DMS153 (cell line): ENCODE results near the gene WDR1.

Experiments used
- DNase-seq: peaks from one replicate; lab custom pipeline; 2025; lab: John Stamatoyannopoulos, UW

Gene WDR1, protein sequence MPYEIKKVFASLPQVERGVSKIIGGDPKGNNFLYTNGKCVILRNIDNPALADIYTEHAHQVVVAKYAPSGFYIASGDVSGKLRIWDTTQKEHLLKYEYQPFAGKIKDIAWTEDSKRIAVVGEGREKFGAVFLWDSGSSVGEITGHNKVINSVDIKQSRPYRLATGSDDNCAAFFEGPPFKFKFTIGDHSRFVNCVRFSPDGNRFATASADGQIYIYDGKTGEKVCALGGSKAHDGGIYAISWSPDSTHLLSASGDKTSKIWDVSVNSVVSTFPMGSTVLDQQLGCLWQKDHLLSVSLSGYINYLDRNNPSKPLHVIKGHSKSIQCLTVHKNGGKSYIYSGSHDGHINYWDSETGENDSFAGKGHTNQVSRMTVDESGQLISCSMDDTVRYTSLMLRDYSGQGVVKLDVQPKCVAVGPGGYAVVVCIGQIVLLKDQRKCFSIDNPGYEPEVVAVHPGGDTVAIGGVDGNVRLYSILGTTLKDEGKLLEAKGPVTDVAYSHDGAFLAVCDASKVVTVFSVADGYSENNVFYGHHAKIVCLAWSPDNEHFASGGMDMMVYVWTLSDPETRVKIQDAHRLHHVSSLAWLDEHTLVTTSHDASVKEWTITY

DNA sequence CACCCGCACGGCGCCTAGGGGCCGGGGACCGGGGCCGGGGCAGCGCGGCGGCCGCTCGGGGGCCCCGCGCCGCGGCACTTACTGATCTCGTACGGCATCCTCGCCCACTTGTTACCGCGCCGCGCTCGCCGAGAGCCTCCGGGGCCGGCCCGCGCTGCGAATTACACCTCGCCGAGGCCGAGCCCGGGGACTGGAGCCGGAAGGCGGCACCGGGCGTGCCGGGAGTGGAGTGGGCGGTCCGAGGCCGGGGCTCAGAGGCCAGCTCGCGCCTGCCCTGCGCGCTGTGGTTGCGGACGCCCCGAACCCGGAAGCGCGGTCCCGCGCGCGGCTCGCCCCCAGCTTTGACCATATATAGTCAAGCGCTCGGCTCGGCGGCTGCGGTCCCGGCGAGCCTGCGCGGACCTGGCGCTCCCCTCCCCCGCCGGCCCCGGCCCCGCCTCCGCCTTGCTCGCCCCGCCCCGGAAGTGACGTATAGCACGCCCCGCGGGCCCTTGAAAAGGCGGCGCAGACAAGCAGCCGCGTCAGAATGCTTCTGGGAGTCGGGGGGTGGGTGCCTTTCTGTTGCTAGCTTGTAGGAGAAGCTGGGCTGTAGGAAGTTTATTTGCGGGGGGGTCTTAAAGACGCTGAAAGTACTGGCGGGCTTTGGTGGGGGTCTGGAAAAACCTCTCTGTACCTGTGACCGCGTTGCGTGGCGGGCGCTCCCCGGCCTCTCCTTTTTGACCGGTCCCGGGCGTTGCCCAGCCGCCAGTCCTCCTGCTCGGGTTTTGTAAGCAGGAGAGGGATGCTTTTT, at the start of gene WDR1:
Gene WDR1 (minus strand): TSS at position 231 of the 790 bp plus-strand sequence. CDS start 133 bp downstream, at position 98.
- DNase-seq: peak; percentile 77

DNA sequence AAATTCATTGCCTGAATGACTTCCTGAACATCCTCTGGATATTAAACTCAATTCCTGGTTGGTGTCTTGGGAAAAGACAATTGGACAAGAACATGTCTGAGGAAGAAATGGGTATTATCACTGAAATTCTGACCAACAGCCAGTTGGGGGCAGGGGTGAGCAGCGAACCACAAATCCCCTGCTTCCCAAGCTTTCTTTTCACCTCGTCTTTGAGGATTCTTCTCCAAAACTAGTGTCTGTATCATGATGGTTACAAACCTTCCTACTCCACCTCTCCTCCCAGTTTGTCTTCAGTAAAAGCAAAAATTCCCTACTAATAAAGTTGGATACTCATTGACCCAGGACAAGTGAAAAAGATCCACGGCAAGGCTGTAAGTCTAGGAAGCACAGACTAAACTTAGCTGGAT, 48.3 kb upstream of the WDR1 start:
- DNase-seq: no peak

DNA sequence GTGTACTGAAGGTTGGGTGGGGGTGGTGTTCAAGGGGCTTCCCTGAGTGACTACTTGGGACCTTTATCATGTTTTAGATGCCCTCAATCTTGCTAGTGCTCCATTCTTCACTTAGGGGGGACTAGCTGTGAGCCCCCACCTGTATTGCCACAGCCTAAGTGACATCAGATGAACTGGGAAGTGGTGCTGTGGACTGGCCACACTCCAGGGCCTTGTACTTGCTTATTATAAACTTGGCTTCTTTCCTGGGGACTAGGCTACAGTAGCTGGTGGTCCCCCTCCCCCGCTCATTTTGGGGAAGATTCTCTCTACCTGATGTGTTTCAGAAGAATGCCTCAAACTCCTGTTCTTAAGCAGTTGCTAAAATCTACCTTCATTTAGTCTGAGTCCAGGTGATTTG, 46.7 kb upstream of the WDR1 start:
- no peak for DNase-seq

DNA sequence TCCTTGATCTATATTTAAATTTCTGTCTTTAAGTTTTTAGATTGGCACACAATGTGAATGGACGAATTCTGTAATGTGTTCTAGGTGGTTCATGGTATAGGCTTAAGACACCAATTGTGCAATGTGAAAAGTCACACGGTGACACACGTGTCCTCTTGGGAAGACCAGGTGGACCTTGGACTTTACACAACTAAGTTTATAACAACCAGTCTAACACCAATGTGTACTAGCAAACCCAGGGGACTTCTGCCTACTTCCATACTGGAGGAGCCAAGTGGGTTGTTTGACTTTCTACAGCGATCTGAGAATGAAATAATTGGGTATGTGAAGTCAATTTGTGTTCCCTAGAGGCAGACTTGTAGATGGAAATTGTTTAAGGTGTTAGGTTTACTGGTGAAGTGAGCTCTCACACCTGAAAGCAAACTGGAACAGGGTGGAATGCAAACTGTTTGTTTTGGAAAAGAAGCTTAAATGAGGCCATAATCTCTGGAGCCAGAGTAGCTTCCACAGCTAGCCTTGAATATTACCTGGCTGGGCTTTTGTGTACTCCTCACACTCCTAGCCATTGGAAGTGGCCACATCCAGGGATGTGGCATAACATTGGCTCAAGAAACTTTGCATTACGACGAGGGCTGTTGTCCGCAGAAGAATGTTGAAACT, 45.9 kb upstream of the WDR1 start:
- DNase-seq: no peak

DNA sequence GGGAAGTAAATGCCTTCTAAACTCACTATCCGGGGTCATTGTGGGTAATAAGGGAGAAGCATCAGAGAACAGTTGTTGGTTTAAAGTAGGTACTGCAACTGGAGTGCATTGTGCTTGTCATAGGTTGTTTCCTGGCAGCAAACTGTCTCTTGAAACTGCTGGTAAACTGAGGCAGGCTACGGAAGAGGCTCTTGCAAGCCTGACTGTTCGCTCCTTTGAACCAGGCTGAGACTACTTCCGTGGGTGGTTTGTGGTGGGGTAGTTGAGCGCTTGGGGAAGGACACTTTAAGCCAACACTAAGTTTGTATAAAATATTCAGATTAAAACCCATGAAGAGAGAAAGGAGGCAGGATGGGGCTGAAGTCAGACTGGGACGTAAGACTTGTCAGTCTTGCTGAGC, 45.2 kb upstream of the WDR1 start:
- DNase-seq: no peak

DNA sequence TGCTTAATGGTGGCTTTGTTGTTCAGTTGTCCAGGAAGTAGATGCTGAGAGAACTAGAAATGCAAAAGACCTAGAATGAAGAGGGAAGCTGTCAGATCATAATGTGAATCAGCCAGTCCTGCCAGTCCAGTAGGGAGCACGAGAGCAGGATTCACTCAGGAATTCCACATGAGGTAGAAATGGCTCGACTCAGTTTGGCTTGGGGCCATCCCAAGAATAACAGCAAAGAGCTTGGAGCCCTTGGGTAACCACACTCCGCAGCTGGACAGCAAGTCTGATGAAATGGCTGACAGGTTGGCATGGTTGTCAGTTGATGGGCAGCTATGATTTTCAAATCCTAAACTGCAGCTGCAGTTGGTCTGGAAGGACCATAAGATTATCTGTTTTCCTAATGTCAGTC, 44.5 kb upstream of the WDR1 start:
- DNase-seq: no peak

DNA sequence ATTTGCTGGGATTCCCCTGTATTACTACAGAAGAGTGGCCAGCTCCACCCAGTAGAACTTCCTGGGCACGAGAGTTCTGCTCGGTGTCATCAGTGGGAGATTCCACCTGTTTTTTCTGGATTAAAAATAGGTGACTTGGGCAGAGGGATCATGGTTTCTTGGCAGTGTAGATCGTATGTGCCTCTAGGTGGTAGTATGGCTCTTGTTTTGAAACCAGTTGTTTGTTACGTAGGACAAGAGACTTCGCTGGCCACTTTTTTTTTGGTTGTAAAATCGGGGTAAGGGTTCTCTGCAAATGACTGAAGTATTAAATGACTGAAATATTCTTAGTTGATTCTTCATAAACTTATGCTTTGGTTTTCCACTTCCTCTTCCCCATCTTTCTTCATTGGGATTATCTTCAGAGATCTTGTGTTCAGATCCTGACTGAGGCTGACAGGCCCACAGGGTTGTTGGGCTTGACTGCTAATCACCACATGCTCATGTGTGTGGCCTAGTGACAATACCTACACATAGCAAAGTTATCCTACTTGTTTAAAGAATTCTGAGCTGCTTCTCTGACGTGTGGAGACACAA, 43.8 kb upstream of the WDR1 start:
- no peak for DNase-seq

DNA sequence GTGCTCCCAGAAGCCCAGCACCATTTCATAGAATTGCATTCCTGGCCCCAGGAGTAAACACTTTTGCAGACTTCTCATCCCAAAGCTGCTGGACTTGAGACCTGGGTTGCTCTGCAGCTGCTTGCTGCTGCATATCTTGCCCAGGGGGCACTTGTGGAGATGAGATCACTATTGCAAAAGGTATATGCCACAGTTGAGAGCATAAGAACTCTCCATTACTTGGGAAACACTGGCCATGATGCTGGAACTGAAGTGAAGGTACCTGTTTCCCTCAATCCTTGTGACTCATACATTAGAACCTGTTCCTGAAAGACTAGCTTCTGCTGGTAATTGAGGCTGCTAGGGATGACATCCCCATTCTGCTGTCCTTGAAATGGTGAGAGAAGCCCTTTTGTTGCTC, 43.1 kb upstream of the WDR1 start:
- DNase-seq: no peak

DNA sequence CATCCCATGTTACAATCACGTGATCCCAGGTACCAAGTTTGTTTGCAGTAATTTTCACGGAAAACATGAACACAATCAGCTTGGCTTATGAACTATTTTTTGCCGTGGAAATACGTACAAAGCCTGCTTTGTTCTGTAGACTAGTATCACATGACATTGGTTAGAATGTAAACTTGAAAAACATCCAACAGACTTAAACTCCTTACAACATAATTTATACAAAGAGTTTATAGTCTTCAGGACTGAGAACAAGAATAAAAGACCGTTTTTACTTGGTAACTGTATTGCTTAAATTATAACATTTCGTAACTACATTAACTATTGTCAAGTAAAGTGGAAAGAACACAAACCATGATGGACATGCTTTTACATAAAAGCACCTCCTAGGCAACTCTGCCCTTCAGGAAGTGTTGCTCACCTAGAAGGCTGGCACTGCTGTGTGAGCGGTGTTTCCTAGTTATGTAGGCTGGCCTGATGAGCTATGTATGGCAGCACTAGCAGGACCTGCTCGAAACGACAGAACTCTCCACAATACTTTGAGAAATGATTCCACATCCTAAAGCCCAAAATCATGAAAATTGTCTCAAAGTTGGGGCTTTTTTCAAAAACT, 41.8 kb upstream of the WDR1 start:
- no peak for DNase-seq

DNA sequence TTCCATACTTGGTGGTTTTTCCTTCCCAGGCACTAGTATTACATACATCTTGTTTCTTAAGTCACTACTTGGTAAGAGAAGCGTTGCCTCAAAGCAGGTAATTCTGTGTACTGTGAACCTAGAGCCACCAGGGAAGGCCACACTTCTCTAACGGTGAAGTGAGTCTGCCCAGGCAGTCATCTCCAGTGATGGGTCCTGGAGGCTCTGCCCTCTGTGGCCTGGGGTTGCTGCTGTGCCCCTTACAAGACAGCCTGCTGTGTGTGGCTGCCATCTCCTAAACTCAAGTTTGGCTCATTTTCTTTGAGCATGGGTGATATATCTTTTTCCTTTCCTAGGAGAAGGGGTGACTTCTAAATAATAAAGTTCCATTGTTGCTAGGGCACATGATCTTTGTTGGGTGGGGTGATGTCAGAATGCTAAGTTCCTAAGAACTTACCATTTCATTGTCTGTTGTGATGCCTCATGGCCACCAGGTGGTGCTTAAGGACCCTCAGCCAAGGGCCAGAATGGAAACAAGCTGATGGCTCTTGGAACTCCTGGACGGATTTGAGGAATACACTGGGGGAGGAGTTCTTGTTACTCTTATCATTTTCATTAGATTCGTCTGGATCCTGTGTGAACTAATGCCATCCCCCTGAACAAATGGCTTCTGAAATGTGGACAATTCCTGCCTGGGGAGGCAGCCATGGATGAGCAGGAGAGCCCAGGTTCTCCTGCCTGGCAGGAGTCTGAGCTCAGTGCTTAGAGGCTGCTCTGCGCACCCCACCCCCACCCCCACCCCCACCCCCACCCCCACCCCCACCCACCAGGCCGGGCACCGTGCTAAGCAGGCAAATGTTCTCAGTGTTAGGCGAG, 41.1 kb upstream of the WDR1 start:
- peak; percentile 43 for DNase-seq

DNA sequence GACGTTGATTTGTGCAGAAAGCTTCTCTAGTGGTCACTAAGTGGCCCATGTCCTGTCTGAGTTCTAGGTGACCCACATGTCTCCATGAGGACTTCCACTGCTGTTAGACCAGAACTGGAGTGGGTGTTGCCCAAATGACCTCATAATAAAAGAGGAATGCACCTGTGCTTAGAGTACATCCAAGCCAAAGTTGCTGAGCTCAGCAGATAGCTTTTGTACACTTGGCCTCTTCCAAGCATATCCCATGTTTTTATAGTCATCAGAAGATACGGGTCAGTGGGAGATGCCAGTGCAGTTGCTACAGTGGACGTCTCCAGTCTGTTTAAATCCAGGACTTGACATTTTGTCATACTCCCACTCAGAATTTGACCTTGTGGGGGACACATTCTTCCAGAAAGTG, 37.6 kb upstream of the WDR1 start:
- DNase-seq: no peak

DNA sequence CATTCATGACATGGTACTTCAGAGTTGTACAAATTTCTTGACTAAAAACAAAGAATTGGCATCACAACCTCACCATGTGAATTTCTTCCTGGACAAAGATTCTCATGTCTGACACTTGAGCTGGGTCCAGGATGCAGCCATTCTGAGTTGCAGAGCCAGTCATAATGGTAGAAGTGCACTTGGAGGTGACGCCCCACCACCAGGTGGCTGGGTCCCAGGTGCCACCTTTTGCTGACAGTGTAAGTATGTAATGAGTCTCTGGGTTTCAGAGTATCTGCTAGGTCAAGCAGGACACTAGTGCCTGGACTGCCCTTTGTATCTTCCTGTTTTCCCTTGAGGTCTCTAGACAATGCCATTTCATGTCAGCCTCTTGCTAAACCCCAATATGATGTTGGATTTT, 36.6 kb upstream of the WDR1 start:
- no peak for DNase-seq

DNA sequence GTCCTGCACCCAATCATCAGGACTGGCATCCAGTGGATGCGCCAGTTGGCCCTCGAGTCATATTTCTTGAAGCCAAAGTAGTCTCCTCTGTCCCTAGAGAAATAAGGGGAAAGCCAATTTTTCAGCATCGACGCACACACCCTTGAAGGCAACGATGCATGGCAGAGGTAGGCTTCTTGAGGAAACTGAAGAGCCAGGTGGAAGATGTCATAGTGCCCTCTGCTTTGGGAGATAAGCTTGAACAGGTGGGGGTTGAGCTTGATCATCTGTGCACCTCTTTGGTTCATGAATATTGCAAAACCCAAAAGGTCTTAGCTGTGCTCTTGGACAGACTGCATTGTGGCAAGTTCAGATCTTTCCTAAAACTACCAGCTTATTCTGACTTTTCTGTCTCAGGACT, 34.6 kb upstream of the WDR1 start:
- no peak for DNase-seq

DNA sequence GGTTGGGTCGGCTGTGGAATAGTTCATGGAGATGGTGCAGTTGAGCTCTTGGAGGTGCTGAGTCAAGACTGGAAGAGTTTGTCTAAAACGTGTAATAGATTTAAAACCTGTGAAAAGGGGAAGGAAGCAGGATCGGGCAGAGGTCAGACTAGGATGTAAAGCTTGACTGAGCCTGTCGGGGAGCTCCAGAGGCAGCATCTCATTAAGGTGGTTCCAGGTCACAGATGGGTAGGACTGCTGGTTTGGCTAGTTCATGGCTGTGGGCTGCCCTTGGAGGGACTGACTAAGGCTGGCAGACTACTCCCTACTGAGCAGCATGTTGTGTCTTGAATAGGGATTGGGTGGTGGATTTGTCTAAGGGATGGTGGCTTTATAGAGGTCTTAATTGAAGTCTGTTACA, 28.4 kb upstream of the WDR1 start:
- DNase-seq: no peak

DNA sequence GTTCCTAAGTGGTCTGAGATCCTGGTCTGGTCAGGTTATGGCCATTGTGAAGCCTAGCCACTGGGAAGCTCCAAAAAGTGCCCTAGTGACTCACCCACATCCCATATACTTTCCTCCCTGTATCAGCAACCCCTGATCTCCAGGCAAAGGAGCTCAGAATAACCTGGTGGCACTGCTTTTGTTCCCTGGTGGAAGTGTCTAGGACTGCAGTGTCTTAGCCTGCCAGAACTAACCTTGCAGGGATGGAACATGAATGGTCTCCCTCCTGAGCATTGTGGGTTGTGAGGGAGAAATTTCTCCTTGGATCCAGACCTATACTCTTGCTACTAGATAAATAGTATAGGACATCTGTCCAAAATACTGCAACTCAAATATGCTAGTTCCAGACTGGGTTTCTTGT, 27.9 kb upstream of the WDR1 start:
- DNase-seq: no peak

DNA sequence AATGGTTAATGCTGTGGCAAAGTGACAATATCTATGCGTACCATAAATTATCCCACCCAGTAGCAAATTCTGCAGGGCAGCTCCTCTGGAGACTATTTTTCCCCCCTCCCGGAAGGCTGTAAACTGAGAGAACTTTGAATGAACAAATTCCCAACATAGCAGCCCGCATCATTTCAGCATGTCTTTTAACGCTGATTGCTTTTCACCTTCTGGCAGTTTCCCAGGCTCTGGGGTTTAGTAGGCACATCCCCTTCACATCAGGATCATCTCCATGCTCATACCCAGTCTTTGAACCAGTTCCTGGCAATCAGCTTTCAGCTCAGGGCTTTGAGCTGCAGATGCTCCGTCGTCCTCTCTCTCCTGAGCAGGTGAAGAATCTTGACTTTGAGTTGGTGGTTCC, 26.6 kb upstream of the WDR1 start:
- DNase-seq: no peak

DNA sequence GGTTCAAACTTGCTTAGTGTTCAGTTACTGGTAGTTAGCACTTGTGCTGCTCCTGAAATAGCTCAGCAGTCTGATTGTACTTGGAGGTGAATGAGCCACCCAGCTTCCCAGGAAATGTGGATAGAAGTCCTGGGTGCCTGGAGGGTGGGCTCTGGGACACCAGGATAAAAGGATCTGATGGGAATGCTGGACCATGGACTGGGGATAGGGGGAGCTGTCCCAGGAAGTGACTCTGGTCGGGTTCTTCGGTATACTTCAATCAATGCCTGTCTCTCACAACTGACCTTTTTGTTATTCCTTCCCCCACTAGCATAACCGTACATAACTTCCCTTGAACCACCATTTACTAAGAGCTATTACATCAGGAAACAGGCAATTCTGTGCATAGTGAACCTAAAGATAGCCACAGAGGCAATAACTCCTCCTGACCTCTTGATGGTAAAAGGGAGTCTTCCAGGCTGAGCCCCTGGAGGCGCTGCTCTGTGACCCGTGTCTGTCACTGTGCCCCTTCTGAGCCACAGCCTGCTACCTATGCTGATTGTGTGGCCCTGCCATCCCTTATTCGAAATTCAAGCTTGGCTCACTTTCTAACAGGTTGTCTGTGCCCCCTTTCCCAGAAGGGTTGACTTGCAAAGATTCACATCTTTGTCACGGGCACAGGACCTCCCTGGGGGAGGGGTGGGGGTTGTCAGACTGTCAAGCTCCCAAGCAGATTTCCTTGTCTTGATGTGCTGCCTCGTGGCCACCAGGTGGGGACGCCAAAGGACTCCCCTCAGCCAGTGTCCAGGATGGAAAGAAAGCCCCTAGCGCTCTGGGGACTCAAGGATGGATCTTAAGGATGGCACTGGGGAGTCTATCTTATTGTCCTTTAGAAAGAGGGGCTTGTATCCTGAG, 24.5 kb upstream of the WDR1 start:
- no peak for DNase-seq

DNA sequence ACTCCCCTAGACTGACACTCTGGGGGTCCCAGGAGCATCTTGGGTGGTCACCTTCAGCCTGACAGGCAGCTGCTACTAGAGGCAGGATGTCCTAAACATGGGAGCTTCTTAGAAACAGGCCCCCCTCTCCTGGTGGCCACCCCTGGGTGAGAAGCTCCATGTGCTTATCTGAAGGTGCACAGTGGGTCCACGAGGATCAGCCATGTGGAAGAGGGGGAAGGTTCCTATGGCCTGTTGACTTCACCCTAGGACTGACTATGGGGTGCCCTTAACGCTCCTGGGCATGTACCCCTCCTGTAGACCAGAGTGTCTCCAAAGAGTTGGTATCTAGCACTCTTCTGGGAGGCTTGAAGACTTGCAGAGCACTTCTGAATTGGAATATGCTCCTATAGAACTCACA, 22.9 kb upstream of the WDR1 start:
- no peak for DNase-seq

DNA sequence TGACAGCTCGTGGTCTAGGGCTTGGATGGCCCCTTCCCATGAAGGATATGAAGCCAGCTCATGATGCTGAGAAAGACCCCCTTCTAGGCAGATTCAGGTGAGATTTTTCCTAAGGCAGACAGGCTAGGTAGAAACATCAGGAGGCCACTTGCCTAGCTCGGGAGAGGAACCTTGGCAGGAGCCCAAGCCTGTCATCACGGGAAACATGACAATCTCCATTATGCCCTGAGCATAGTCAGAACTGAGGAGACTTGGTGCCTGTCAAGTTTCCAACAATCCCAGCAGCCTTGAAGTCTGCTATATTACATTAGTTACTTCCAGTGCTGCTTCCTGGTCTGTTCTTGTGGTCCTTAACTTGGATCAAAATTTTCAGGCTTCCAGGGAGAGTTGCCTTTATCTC, 18.7 kb upstream of the WDR1 start:
- DNase-seq: no peak

DNA sequence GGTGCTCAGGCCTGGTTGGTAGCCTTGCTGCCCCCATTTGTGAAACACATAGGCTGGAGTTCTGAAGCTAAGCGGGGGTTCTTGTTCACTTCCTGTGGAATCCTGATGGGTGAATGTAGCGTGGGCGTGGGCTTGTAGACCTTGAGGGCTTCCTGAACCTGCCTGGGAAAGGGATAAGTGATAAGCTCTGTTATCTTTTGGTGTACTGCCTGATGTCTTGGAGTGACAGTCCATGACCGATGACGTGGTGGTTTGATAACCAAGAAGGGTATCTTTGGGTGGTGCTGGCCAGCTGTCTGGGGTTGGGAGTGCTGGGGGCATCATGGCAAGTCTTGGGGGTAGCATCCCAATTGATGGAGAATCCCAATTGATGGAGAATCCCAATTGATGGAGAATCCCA, 17.5 kb upstream of the WDR1 start:
- no peak for DNase-seq
